H1 (cell line): Measurements from ENCODE around the gene AGAP1.

Experiments
- GABPA ChIP-seq: IDR thresholded peaks from 2 replicates; pipeline ENCODE4 v1.6.1; 2011; ENCODE audit warnings: mild to moderate bottlenecking, low read length, moderate library complexity, borderline replicate concordance; ENCODE audit not compliant: insufficient read depth
- KDM5A ChIP-seq: fragments of 200-600 bp; IDR thresholded peaks from 2 replicates; pipeline ENCODE4 v1.7.1; 2012; ENCODE audit warnings: mild to moderate bottlenecking, low read length, inconsistent platforms, mixed read lengths
- POLR2A ChIP-seq, 2 experiments: IDR thresholded peaks; 1 replicate in 1 of 2; 2 replicates in 1 of 2; pipeline ENCODE4 v1.6.1; 2011; ENCODE audit warnings: low read depth in 2 of 2, low read length in 2 of 2, mild to moderate bottlenecking in 2 of 2; ENCODE audit errors: control extremely low read depth in 1 of 2
- RAD21 ChIP-seq, 2 experiments: IDR thresholded peaks in 1 of 2; conservative IDR thresholded peaks in 1 of 2; 2 replicates each; pipeline ENCODE4 v1.6.1; 2011; ENCODE audit warnings: low read depth in 2 of 2, low read length in 2 of 2, improper control_type of control experiment in 1 of 2, inconsistent platforms in 1 of 2, mild to moderate bottlenecking in 1 of 2, moderate library complexity in 1 of 2
- TAF1 ChIP-seq: IDR thresholded peaks from 2 replicates; pipeline ENCODE4 v1.6.1; 2011; ENCODE audit warnings: mild to moderate bottlenecking, low read depth, low read length
- TBP ChIP-seq: IDR thresholded peaks from 2 replicates; pipeline ENCODE4 v1.6.1; 2011; ENCODE audit warnings: low read depth, low read length, improper control_type of control experiment
- ZNF274 ChIP-seq: IDR thresholded peaks from 2 replicates; pipeline ENCODE4 v1.7.0; 2012; ENCODE audit warnings: low read length, borderline replicate concordance; ENCODE audit errors: extremely low read depth
- TF ChIP-seq, protein P1 (sequence below), 3 experiments: IDR thresholded peaks; 1 replicate in 2 of 3; 2 replicates in 1 of 3; pipeline versions ENCODE4 v1.5.1 to v1.6.1; 2011; ENCODE audit warnings: low read length in 3 of 3, mild to moderate bottlenecking in 3 of 3, inconsistent platforms in 2 of 3, low read depth in 1 of 3, moderate library complexity in 1 of 3; ENCODE audit not compliant: insufficient read depth in 1 of 3; ENCODE audit errors: control extremely low read depth in 1 of 3
- TF ChIP-seq, protein P2 (sequence below): IDR thresholded peaks from 2 replicates; pipeline ENCODE4 v1.6.1; 2012; ENCODE audit warnings: low read length, inconsistent platforms
- TF ChIP-seq, protein P3 (sequence below): IDR thresholded peaks from 2 replicates; pipeline ENCODE4 v1.6.1; 2012; ENCODE audit warnings: inconsistent platforms

DNA sequence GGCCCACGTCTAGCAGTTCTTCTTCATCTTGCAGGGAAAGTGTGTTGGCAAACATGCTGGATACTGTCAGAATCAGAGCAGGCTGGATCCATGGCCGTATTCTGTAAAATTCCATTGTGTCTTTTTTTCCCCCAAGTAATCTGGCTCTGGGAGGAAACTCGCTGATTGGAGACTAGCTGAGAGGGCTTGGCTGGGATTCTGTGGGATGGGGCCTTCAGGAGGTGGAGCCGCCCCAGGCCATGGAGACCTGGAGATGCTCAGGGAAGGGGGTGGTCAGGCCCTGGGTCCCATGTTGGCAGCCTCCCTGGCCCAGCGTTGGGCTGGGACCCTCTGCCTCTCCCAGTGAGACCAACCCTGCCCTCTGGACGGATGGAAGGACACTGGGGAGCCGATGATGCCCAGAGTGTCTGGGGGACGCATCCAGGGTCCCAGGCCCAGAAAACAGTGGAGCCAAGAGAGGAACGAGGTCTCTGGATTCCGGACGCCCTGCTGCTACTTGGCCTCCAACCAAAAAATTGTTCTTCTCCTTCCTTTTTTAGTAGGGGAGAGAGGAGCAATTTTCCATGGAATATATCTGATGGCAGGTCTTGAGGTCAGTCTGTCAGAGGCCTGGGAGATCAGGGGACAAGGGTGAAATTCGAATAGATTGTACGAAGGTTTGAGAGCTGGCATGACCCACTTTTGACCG lies 114.5 kb downstream of the AGAP1 start:
- TF ChIP-seq POLR2A (IDR thresholded peaks at IDR 0.05; ENCODE audit: control extremely low read depth in 1 of 2, low read depth in 2 of 2, low read length in 2 of 2) (no peak), KDM5A (no peak), TAF1 (no peak), TBP (no peak), RAD21 (IDR thresholded peaks at IDR 0.05 in 1 of 2, conservative IDR thresholded peaks at IDR 0.05 in 1 of 2; ENCODE audit: low read depth in 2 of 2, low read length in 2 of 2) (no peak), GABPA (no peak), ZNF274 (no peak)
- TF ChIP-seq, protein P1, sequence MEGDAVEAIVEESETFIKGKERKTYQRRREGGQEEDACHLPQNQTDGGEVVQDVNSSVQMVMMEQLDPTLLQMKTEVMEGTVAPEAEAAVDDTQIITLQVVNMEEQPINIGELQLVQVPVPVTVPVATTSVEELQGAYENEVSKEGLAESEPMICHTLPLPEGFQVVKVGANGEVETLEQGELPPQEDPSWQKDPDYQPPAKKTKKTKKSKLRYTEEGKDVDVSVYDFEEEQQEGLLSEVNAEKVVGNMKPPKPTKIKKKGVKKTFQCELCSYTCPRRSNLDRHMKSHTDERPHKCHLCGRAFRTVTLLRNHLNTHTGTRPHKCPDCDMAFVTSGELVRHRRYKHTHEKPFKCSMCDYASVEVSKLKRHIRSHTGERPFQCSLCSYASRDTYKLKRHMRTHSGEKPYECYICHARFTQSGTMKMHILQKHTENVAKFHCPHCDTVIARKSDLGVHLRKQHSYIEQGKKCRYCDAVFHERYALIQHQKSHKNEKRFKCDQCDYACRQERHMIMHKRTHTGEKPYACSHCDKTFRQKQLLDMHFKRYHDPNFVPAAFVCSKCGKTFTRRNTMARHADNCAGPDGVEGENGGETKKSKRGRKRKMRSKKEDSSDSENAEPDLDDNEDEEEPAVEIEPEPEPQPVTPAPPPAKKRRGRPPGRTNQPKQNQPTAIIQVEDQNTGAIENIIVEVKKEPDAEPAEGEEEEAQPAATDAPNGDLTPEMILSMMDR (IDR thresholded peaks at IDR 0.05; ENCODE audit: control extremely low read depth in 1 of 3, insufficient read depth in 1 of 3, low read depth in 1 of 3, low read length in 3 of 3): no peak
- TF ChIP-seq, protein P2, sequence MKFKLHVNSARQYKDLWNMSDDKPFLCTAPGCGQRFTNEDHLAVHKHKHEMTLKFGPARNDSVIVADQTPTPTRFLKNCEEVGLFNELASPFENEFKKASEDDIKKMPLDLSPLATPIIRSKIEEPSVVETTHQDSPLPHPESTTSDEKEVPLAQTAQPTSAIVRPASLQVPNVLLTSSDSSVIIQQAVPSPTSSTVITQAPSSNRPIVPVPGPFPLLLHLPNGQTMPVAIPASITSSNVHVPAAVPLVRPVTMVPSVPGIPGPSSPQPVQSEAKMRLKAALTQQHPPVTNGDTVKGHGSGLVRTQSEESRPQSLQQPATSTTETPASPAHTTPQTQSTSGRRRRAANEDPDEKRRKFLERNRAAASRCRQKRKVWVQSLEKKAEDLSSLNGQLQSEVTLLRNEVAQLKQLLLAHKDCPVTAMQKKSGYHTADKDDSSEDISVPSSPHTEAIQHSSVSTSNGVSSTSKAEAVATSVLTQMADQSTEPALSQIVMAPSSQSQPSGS: no peak
- TF ChIP-seq, protein P3, sequence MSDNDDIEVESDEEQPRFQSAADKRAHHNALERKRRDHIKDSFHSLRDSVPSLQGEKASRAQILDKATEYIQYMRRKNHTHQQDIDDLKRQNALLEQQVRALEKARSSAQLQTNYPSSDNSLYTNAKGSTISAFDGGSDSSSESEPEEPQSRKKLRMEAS: no peak
